IMR-90 (cell line): Measurements from ENCODE around the gene TLL1. TPM values are rescaled to one million over a fixed set of nuclear protein-coding genes. Genes with fewer than 3 reads are reported as not detected.

Experiments
- ATAC-seq: fragments of 200-7000 bp; cut with Tn5 transposase; 2 replicates; pipeline ENCODE4 v1.9.1; 2020; ENCODE audit warnings: low read depth, mild to moderate bottlenecking, moderate library complexity
- BruUV-seq: library from RNA; stranded (reverse); fragments of 400-500 nt; replicated peaks from 2 replicates; lab custom pipeline; 2021; lab: Mats Ljungman, UMichigan
- CTCF ChIA-PET: fragments of 300-600 bp; formaldehyde crosslinking; extraction: SDS; loops from one replicate; lab custom pipeline; 2021; ENCODE audit warnings: antibody characterized with exemption; lab: Yijun Ruan, JAX
- POLR2A ChIA-PET: fragments of 300-600 bp; sonication (Branson Sonifier 250); formaldehyde crosslinking; loops from one replicate; lab custom pipeline; 2022; ENCODE audit warnings: antibody characterized with exemption; ENCODE audit not compliant: unreplicated experiment; lab: Charles Lee
- DNase-seq: peaks from one replicate; pipeline ENCODE4 v3.0.0; 2013
- H2AFZ ChIP-seq: replicated peaks from 2 replicates; pipeline ENCODE3; 2013; ENCODE audit warnings: low read length, mild to moderate bottlenecking; ENCODE audit not compliant: poor library complexity
- H2AK5ac ChIP-seq: 2 replicates; pipeline ENCODE4 v1.6.1; 2013; ENCODE audit warnings: low read depth, low read length, inconsistent platforms
- H2AK9ac ChIP-seq: replicated peaks from 2 replicates; pipeline ENCODE3; 2013; ENCODE audit warnings: mild to moderate bottlenecking, low read depth, low read length, moderate library complexity; ENCODE audit not compliant: poor library complexity
- H2BK120ac ChIP-seq: 2 replicates; pipeline ENCODE4 v1.6.1; 2013; ENCODE audit warnings: low read depth, low read length, inconsistent platforms
- H2BK15ac ChIP-seq: 3 replicates; pipeline ENCODE4 v1.6.1; 2013; ENCODE audit warnings: low read depth, low read length, inconsistent platforms
- H2BK20ac ChIP-seq: 2 replicates; pipeline ENCODE4 v1.6.1; 2013; ENCODE audit warnings: low read depth, mild to moderate bottlenecking, inconsistent platforms, low read length, moderate library complexity
- H2BK5ac ChIP-seq: 2 replicates; pipeline ENCODE4 v1.6.1; 2013; ENCODE audit warnings: mild to moderate bottlenecking, low read depth, low read length, inconsistent platforms; ENCODE audit not compliant: poor library complexity, severe bottlenecking
- H3K14ac ChIP-seq: replicated peaks from 2 replicates; pipeline ENCODE4 v1.6.1; 2013; ENCODE audit warnings: low read depth, low read length, inconsistent platforms
- H3K18ac ChIP-seq: 2 replicates; pipeline ENCODE4 v1.6.1; 2013; ENCODE audit warnings: low read depth, low read length, control low read depth
- H3K23ac ChIP-seq: 2 replicates; pipeline ENCODE4 v1.6.1; 2013; ENCODE audit warnings: low read depth, low read length, inconsistent platforms
- H3K27ac ChIP-seq: 2 replicates; pipeline ENCODE4 v1.5.1; 2013; ENCODE audit warnings: mild to moderate bottlenecking, control low read depth, low read length; ENCODE audit not compliant: insufficient read depth
- H3K27me3 ChIP-seq: 2 replicates; pipeline ENCODE4 v1.6.1; 2013; ENCODE audit warnings: low read length; ENCODE audit not compliant: control insufficient read depth, insufficient read depth
- H3K36me3 ChIP-seq: 2 replicates; pipeline ENCODE4 v1.6.1; 2013; ENCODE audit warnings: low read length, mixed read lengths; ENCODE audit not compliant: control insufficient read depth, insufficient read depth
- H3K4ac ChIP-seq: 2 replicates; pipeline ENCODE4 v1.6.1; 2013; ENCODE audit warnings: low read depth, low read length, inconsistent platforms
- H3K4me1 ChIP-seq: 2 replicates; pipeline ENCODE4 v1.6.1; 2013; ENCODE audit warnings: low read length, mixed read lengths; ENCODE audit not compliant: control insufficient read depth, insufficient read depth
- H3K4me2 ChIP-seq: 2 replicates; pipeline ENCODE4 v1.6.1; 2013; ENCODE audit warnings: low read depth, mild to moderate bottlenecking, control low read depth, low read length, moderate library complexity
- H3K4me3 ChIP-seq: 2 replicates; pipeline ENCODE4 v1.5.1; 2013; ENCODE audit warnings: low read depth, mild to moderate bottlenecking, control low read depth, low read length, moderate library complexity; ENCODE audit not compliant: insufficient read depth
- H3K56ac ChIP-seq: 2 replicates; pipeline ENCODE4 v1.6.1; 2013; ENCODE audit warnings: low read length, inconsistent platforms; ENCODE audit not compliant: insufficient read depth; ENCODE audit errors: extremely low read depth
- H3K79me1 ChIP-seq, 2 experiments: 2 replicates each; pipeline ENCODE4 v1.6.1; 2013; ENCODE audit warnings: low read length in 2 of 2, inconsistent platforms in 1 of 2, low read depth in 1 of 2
- H3K9ac ChIP-seq: 2 replicates; pipeline ENCODE4 v1.6.1; 2013; ENCODE audit warnings: low read depth, low read length, control low read depth
- H3K9me1 ChIP-seq: 2 replicates; pipeline ENCODE4 v1.6.1; 2013; ENCODE audit warnings: low read length, inconsistent platforms; ENCODE audit not compliant: insufficient read depth
- H3K9me3 ChIP-seq: 2 replicates; pipeline ENCODE4 v1.6.1; 2013; ENCODE audit warnings: low read length; ENCODE audit not compliant: control insufficient read depth, insufficient read depth
- H4K20me1 ChIP-seq: 2 replicates; pipeline ENCODE4 v1.6.1; 2013; ENCODE audit warnings: low read length, inconsistent platforms; ENCODE audit not compliant: insufficient read depth
- H4K5ac ChIP-seq: 2 replicates; pipeline ENCODE4 v1.6.1; 2013; ENCODE audit warnings: mild to moderate bottlenecking, low read depth, low read length, control low read depth
- H4K8ac ChIP-seq, 2 experiments: 2 replicates each; pipeline ENCODE4 v1.6.1; 2013; ENCODE audit warnings: low read depth in 2 of 2, low read length in 2 of 2, control low read depth in 1 of 2, inconsistent platforms in 1 of 2
- H4K91ac ChIP-seq: 2 replicates; pipeline ENCODE4 v1.6.1; 2013; ENCODE audit warnings: low read depth, low read length, inconsistent platforms; ENCODE audit not compliant: insufficient read depth
- BHLHE40 ChIP-seq: fragments of 150-350 bp; IDR thresholded peaks from 2 replicates; pipeline ENCODE4 v1.6.1; 2016; ENCODE audit warnings: mild to moderate bottlenecking, low read depth, low read length
- CEBPB ChIP-seq: IDR thresholded peaks from 2 replicates; pipeline ENCODE4 v1.6.1; 2012; ENCODE audit warnings: low read depth, low read length, improper control_type of control experiment
- CHD1 ChIP-seq: IDR thresholded peaks from 2 replicates; pipeline ENCODE4 v1.6.1; 2012; ENCODE audit warnings: low read depth, low read length, improper control_type of control experiment
- CTCF ChIP-seq: conservative IDR thresholded peaks from 2 replicates; pipeline ENCODE4 v1.5.1; 2012; ENCODE audit warnings: mild to moderate bottlenecking, low read depth, low read length, improper control_type of control experiment
- ELK1 ChIP-seq: fragments of 150-350 bp; IDR thresholded peaks from 2 replicates; pipeline ENCODE4 v1.6.1; 2016; ENCODE audit warnings: low read depth, mild to moderate bottlenecking, low read length, moderate library complexity, borderline replicate concordance
- MAZ ChIP-seq: IDR thresholded peaks from 2 replicates; pipeline ENCODE4 v1.6.1; 2012; ENCODE audit warnings: low read depth, mild to moderate bottlenecking, low read length, improper control_type of control experiment, moderate library complexity, borderline replicate concordance
- POLR2A ChIP-seq: IDR thresholded peaks from 2 replicates; pipeline ENCODE4 v1.6.1; 2012; ENCODE audit warnings: mild to moderate bottlenecking, low read depth, low read length
- RCOR1 ChIP-seq: IDR thresholded peaks from 2 replicates; pipeline ENCODE4 v1.6.1; 2012; ENCODE audit warnings: mild to moderate bottlenecking, low read length, improper control_type of control experiment; ENCODE audit not compliant: insufficient replicate concordance
- RFX5 ChIP-seq: IDR thresholded peaks from 2 replicates; pipeline ENCODE4 v1.8.0; 2012; ENCODE audit warnings: low read depth, mild to moderate bottlenecking, low read length, moderate library complexity
- SMC3 ChIP-seq: fragments of 150-350 bp; IDR thresholded peaks from 2 replicates; pipeline ENCODE4 v1.6.1; 2016; ENCODE audit warnings: low read depth, mild to moderate bottlenecking, antibody characterized with exemption, low read length, moderate library complexity
- WGBS, 2 experiments: methylation state at CpG; one replicate each; pipeline versions ENCODE4 v1.1.5 to v1.1.7; 2013; ENCODE audit warnings: missing lambda C conversion rate in 2 of 2; ENCODE audit not compliant: insufficient read length in 1 of 2; ENCODE audit errors: extremely low coverage in 2 of 2; 5-methylcytosine and 5-hydroxymethylcytosine counted together
- dilution Hi-C: fragments of 300-500 bp; cut with HindIII; formaldehyde crosslinking; loops from one replicate; pipeline ENCODE4 v1.14.3; 2018; ENCODE audit warnings: low sequenced_read_pairs; ENCODE audit not compliant: unreplicated experiment
- in situ Hi-C: fragments of 300-500 bp; cut with MboI; formaldehyde crosslinking; loops from 3 replicates; pipeline ENCODE4 v1.14.3; 2019; ENCODE audit warnings: low sequenced_read_pairs, inconsistent platforms, mixed read lengths
- intact Hi-C: fragments of 100-400 bp; cut with micrococcal nuclease; formaldehyde crosslinking; loops from 2 replicates; pipeline ENCODE4 v1.10.0; 2022
- polyA plus RNA-seq, 3 experiments: library from polyadenylated mRNA; depleted of rRNA; stranded (reverse); fragments of >200 nt; gene quantifications; 2 replicates each; pipeline ENCODE4 v1.2.3, GENCODE V29; 2012; ENCODE audit warnings: low replicate concordance in 1 of 3
- total RNA-seq: library from RNA; depleted of rRNA; stranded (reverse); fragments of >200 nt; gene quantifications from 2 replicates; pipeline ENCODE4 v1.2.3, GENCODE V29; 2012

Gene TLL1
- total and polyA plus RNA-seq, 2 of the 4 experiments (the other 2 are of a cell fraction): not detected

- in situ Hi-C loops: no loop called here
- H2BK120ac ChIP-seq: no peak overlapping the region
Observed at GRCh38 chr4:165971933-165972332, 98.9 kb downstream of the TLL1 start.

More at GRCh38 chr4:165971933-165972332, 98.9 kb downstream of the TLL1 start:
- Histone ChIP-seq H3K14ac (no peak overlapping the region), H3K79me1 (no peaks in the 10 kb centered on the region), H4K5ac (no peak overlapping the region), H3K4me1 (no peaks in the 10 kb centered on the region), H3K4me2 (no peak overlapping the region), H3K23ac (no peak overlapping the region), H3K56ac (no peak overlapping the region), H2BK15ac (no peak overlapping the region), H3K27me3 (no peaks in the 10 kb centered on the region), H2AK5ac (no peak overlapping the region), H3K9me1 (no peaks in the 10 kb centered on the region), H3K18ac (no peak overlapping the region), H4K20me1 (no peaks in the 10 kb centered on the region), H2AK9ac (no peak overlapping the region), H2BK20ac (no peak overlapping the region), H3K36me3 (no peaks in the 10 kb centered on the region), H2BK5ac (no peak overlapping the region), H3K27ac (no peak overlapping the region), H4K91ac (no peak overlapping the region), H3K4me3 (no peak overlapping the region), H3K9me3 (peaks cover 10% of the 10 kb centered on the region), H3K9ac (no peak overlapping the region), H4K8ac (no peak overlapping the region), H2AFZ (no peak overlapping the region), H3K4ac (no peak overlapping the region)
- ChIA-PET CTCF (interaction anchor here (0.6 kb wide), 1 partner anchor 257 kb away, joined by 3 read pairs; no protein-coding TSS in a partner anchor), POLR2A (no interaction called here)
- no TSS peak for BruUV-seq
- ATAC-seq: no peak
- intact Hi-C loops: no loop called here
- WGBS, 2 experiments: no CpG with 5 or more reads among the region's 2 CpGs
- DNase-seq: no peak
- dilution Hi-C loops: no loop called here
- TF ChIP-seq SMC3 (no peak), RCOR1 (no peak), CHD1 (no peak), MAZ (no peak), CTCF (no peak), POLR2A (no peak), CEBPB (no peak), BHLHE40 (no peak), ELK1 (no peak), RFX5 (no peak)
